Fibroblast of skin of left quadriceps (primary cell): Measurements from ENCODE around the gene RECK.
"Not testable (repeated sequence)": the region's sequence is repeated elsewhere in the genome, so short reads cannot be mapped to it uniquely, and the experiment has no call there.

Source experiments
- DNase-seq, 2 experiments: peaks; one replicate each; pipeline ENCODE4 v3.0.0-alpha.2; 2013; ENCODE audit warnings: low read depth in 2 of 2

Gene RECK

DNA sequence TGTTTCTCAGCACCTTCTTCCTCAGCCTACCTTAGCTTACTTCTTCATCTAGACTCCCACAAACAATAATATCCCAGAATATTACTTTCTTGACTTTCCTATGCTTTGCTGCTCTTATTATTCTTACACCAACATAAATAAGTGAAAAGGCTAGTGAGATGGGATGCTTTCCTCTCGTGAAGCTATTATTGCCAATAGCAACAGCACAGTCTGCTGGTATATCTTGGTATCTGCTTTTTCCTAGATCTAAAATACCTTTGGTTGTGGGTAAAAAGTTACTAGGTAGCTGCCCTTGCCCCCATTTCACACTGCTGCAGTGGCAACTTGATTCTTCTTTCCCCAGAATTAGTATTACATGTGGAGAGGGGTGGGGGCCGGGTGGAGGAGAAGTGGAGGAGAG is 73.7 kb downstream of the RECK start:
- no peak for DNase-seq

DNA sequence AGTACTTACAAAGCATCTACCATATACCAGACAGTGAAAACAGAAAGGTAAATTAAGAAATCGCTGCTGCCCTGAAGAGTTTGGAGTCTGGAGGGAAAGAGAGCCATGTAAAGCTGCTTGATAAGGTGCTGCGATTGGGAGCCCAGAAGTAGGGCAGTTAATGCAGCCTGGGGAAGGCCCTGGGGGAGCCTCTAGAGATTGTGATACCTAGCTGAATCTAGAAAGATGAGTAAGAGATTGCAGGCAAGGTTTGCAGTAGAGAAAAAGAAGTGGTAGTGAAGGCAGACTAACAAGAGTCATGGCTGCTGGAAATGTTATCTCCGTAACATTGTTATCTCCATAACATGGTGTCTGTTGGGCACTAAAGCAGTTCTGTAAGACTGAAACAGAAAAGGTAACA is 75.8 kb downstream of the RECK start:
- DNase-seq: no peak

DNA sequence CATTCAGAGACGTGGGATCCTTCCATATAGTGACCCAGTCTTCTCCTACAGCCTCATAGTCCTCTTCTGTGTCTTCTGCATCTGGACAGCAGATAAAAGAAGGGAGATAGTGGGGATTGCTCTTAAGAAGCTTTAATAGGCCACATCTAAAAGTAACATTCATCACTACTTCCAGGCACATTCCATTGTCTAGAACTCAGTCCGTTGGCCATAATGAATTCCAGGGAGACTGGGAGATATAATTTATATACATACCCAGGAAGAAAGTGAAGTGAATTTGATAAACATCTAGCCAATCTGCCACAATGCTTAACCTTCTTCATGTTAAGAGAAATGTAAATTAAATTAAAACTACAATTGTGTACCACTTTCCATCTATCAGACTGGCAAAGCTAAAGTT is 77.3 kb downstream of the RECK start:
- DNase-seq: no peak

GRCh38 chr9:36116593-36116992 is 79.9 kb downstream of the RECK start:
- no peak for DNase-seq

DNA sequence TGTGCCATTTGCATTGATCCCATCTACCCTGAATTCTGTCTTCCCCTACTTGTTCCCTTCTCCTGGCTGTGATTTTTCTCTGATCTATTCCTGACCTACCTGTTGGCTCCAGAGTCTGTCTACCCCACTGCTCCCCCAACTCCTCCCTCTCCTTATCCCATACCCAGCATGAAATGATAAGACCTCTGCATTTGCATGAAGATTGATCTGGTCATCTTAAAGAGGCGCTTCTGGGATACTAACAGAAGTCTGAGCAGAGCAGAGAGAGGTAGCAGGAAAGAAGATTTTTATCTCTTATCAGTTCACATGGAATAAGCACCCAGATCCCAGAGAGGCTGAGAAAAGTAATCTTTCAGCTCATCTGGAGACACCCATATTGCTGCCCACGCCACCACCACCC is 81.5 kb downstream of the RECK start:
- DNase-seq: no peak

DNA sequence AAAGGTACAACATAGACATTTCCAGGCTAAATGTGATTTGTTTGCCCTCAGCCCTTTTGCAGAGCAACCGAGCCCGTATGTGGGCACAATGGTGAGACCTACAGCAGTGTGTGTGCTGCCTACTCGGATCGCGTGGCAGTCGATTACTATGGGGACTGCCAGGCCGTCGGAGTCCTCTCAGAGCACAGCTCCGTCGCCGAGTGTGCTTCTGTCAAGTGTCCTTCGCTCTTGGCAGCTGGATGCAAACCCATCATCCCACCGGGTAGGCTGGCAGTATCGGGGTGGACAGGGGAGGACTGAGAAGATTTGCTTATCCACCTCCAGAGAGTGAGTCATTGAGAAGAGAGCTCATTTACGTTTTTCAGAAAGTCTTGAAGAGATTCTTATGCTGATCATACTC is 82.0 kb downstream of the RECK start:
- DNase-seq: no peak

GRCh38 chr9:36119476-36119875 is 82.8 kb downstream of the RECK start:
- no peak for DNase-seq

DNA sequence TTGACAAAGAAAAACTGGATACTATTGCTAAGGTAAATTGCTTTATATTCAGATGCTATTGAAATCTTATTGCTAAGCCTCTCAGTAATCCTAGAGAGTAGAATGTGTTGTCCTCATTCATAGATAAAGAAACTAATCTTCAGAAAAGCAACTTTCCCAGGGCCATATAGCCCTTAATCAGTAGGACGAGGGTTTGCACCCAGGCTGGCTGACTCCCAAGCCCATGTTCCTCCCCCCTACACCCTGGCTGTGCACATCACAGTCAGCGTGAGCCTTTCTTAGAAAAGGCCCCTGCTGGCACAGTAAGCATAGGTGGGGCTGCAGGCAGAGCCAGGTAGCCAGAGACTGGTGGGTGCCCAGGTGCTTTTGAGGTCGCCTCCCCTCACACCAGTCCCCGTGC is 84.0 kb downstream of the RECK start:
- DNase-seq: no peak

DNA sequence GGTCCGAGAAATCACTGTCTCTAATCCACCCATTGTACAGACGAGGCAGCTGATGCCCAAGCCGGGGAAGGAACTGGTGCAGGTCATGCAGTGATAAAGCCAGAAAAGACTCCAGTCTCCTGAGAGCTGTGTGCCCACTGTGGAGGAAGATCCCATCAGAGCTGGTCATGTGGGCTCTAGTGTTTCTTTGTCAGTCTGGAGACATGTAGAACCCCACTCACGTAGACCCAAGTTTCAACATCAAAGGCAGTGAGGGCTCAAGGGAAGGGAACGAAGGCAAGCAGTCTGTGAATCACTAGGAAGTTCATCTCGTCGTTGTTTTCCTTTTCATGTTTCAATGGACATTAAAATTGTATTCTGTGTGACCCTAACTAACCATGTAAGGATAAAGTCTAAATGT is 85.3 kb downstream of the RECK start:
- no peak for DNase-seq

- no peak for DNase-seq
Observed at GRCh38 chr9:36123515-36123914, 86.8 kb downstream of the RECK start.

GRCh38 chr9:36125062-36125855 is 88.5 kb downstream of the RECK start:
- no peak for DNase-seq

GRCh38 chr9:36126016-36126730 is 89.5 kb downstream of the RECK start:
- DNase-seq: no peak

DNA sequence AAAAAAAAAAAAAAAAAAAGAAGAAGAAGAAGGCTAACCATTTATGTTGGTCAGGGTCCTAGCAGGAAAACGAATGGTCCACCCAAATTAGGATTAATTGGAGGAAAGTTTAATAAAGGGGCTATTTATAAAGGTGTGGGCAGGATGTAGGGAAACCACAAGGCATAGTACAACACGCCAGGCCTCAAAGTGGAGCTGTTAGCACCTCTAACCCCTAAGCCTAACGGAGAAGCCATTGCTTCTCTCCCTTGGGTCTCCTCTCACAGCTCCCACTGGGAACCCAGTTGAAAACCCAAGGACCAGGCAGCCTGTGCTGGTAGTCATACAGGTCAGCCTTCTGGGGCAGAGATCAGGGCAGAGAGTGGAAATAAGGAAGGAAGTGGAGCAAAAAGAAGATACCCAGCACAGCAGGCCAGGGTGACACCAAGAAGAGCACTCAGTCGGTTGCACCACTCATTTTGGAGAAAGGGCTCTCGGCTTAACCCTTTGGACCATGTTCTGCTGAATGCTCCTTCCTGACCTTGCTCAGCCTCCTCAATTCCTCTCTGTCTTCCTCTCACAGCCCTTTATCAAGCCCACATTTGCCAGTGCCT is 91.0 kb downstream of the RECK start:
- no peak for DNase-seq

GRCh38 chr9:36128349-36128748 is 91.6 kb downstream of the RECK start:
- DNase-seq: no peak

DNA sequence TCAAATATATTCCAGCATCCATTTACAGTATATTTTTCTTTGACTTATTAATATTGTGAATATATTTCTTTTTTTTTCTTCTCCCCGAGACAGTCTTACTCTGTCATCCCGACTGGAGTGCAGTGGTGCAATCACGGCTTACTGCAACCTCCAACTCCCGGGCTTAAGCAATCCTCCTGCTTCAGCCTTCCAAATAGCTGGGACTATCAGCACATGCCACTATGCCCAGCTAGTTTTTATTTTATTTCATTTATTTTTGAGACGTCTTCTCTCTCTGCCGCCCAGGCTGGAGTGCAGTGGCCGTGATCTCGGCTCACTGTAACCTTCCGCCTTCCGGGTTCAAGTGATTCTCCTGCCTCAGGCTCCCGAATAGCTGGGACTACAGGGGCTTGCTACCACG is 92.4 kb downstream of the RECK start:
- DNase-seq: no peak

DNA sequence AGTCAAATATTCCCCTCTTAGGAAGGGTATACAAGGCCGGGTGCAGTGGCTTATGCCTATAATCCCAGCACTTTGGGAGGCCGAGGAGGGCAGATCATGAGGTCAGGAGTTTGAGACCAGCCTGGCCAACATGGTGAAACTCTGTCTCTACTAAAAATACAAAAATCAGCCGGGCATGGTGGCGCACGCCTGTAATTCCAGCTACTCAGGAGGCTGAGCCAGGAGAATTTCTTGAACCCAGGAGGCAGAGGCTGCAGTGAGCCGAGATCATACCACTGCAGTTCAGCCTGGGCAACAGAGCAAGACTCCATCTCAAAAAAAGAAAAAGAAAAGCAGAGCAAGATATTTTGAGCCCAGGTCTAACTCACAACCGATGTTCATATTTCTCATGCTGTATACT is 95.0 kb downstream of the RECK start:
- not testable (repeated sequence) for DNase-seq

DNA sequence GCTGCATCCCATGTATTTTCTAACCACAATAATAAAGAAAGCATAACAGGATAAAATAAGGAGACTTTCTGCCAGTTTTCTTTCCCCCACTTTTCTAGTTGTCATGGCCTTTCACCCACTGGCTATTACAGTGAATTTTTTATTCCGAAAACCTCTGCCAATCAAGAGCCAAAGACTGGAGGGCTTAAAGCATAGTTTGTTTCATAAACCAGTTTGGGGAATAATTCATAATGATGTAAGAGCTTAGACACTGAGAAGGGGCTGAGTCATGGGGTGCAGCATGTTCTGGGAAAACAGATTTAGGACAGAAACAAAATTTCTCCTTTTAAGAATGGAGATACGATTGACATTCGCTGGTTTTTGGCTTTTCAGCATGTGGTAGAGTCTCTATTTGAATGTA is 95.4 kb downstream of the RECK start:
- DNase-seq: no peak

- no peak for DNase-seq
Observed at GRCh38 chr9:36134761-36135505, 98.2 kb downstream of the RECK start.

DNA sequence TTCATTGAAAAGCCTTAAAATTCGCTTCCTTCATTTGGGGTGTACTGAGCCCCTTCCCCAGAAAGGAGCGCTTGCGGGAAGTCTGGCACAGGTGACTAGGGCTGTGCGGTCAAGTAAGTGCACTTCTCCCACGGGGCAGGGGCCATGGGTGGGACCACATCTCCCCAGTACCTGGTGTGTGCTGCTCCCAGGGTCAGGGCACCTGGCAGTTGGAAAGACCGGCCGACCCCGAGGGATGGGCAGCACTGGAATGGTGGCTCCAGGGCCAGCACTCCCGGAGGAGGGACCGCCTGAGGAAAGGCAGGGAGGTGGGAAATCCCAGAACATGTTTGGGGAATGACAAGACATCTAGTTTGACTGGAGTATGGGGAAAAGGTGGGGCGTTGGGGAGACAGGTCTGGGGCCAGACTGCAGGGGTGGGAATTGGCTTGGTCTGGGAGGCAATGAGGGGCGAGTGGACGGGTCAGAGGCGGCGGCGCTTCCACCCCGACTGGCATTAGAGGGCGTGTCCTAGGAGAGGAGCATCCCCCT is 99.1 kb downstream of the RECK start:
- DNase-seq: no peak

DNA sequence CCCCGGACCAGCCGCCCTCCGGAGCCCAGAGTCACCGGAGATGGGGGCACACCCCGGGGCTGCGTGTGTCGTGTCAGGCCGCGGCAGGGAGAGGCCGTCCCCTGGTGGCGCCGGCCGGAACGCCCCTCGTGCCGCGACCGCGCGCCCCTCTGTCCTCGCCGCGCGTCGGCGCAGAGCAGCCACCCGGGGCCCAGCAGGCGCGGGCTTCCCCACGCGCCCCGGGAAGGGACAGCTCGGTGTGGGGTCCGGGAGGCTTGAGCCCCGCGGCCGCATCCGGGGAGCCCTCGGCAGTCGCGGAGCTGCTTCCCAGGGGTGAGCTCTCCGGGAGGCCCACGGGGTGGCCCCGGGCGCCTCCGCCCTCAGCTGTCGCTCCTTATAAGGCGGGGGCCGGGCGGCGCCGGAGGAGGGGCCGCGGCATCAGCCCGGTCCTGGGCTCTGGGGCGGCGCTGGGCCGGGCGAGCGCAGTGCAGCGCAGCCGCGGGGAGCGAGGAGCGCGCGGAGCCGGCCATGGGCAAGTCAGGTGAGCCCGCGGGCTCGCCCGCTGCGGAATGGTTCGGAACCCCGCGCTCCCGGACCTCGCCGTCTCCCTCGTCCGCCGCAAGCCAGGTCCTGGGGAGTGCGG is 99.7 kb downstream of the RECK start, which contains the start of gene GLIPR2:
Gene GLIPR2 (plus strand): TSS at position 462 of the 622 bp plus-strand sequence. CDS start 46 bp downstream, at position 508.
- DNase-seq: peak in 1 of 2 experiments; percentile 53

DNA sequence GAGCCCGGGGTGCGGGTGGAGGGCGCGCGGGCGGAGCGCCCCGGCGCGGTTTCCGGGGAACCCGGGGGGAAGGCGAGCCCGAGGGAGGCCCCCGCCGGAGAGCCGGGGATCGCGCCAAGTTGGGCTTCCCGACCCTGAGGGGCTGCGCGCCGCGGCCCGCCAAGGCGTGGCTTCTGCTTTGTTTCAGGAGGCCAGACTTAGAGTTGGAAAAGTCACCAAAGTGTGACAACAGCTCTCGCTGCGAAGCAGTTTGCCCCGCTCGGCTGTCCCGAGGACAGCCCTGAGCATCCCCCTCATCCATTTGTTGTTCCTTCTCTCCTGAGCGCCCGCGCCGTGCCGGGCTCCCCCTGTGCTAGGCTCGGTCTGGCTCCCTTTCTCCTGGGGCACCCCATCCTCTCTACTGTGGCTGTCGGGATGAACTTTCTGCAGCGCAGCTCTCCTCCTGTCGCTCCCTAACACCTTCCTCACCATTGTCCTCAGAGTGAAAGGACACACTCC is 100.2 kb downstream of the RECK start:
- DNase-seq: no peak
